GM19324 (cell line): Measurements from ENCODE around the gene SRPK1.

ENCODE experiments used
- ATAC-seq: cut with Tn5 transposase; IDR thresholded peaks from one replicate; pipeline ENCODE4 v1.9.1; 2021; ENCODE audit warnings: mild to moderate bottlenecking, moderate library complexity; ENCODE audit not compliant: unreplicated experiment, low FRiP score

SRPK1 gene

GRCh38 chr6:35786810-35787209 is 134.1 kb downstream of the SRPK1 start:
- ATAC-seq: no peak

GRCh38 chr6:35786272-35786671 is 134.6 kb downstream of the SRPK1 start:
- ATAC-seq: no peak

- no peak for ATAC-seq
Measured at GRCh38 chr6:35784200-35784599, 136.7 kb downstream of the SRPK1 start.
